Renal cortical epithelial cell (primary cell): Measurements from ENCODE around the gene PSMA8. TPM values are rescaled to one million over a fixed set of nuclear protein-coding genes. Genes with fewer than 3 reads are reported as not detected.
A peak's percentile ranks its signal among the peaks of the same experiment; 100 is the strongest.
"Not testable (repeated sequence)": the region's sequence is repeated elsewhere in the genome, so short reads cannot be mapped to it uniquely, and the experiment has no call there.

Experiments
- DNase-seq: peaks from one replicate; pipeline ENCODE4 v3.0.0-alpha.2; 2011; ENCODE audit warnings: low read depth
- total RNA-seq: library from RNA; depleted of rRNA; stranded (reverse); fragments of >200 nt; gene quantifications from 2 replicates; pipeline ENCODE4 v1.2.3, GENCODE V29; 2014

Gene PSMA8
- total RNA-seq, 1 donor from 2014 or later = not detected

- no peak for DNase-seq
These were observed 41.8 kb downstream of the PSMA8 start for GRCh38 chr18:26175481-26175880.

- DNase-seq = no peak
These were observed 42.5 kb downstream of the PSMA8 start for GRCh38 chr18:26176134-26176533.

DNA sequence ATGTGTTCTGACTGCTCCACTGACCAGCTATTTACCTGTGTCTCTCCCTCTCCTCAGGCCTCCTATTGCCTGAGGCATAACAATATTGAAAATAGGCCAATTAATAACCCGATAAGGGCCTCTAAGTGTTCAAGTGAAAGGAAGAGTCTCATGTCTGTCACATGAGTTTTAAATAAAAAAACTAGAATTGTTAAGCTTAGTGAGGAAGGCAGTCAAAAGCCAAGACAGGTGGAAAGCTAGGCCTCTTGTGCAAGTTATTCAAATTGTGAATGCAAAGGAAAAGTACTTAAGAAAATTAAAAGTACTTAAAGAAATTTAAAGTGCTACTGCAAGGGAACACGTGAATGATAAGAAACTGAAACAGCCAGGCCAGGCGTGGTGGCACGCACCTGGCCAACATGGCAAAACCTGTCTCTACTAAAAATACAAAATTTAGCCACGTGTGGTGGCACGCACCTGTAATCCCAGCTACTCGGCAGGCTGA, 47.7 kb downstream of the PSMA8 start:
- no peak for DNase-seq

DNA sequence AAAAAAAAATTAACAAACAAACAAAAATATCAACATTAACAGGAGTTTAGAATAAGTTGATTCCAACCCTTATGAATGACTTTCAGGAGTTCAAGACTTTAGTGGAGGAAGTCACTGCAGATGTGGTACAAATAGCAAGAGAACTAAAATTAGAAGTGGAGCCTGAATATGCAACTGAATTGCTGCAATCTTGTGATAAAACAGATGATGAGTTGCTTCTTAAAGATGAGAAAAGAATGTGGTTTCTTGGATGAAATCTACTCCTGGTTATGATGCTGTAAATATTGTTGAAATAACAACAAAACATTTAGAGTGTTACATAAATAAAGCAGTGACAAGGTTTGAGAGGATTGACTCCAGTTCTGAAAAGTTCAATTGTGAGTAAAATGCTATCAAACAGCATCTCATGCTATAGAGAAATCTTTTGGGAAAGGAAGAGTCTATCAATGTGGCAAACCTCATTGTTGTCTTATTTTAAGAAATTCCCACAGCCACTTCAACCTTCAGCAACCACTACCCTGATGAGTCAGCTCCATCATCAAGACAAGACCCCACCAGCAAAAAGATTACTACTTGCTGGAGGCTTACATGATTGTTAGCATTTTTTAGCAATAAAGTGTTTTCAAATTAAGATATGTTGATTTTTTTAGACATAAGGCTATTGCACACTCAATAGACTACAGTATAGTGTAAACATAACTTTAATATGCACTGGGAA, 49.9 kb downstream of the PSMA8 start:
- no peak for DNase-seq

- peak; percentile 34 for DNase-seq
These were observed 51.6 kb downstream of the PSMA8 start for GRCh38 chr18:26185267-26185666.

DNA sequence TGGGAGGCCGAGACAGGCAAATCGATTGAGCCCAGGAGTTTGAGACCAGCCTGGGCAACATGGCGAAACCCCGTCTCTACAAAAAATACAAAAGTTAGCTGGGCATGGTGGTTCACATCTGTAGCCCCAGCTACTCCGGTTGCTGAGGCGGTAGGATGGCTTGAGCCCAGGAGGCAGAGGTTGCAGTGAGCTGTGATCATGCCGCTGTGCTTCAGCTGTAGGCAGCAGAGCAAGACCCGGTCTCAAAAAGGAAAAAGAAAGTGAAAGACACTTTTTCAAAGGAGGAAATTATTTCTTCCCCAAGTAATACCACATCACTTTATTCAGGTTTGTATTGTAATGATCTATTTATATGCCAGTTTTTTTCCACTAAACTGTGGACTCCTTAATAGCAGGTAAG, 56.8 kb downstream of the PSMA8 start:
- DNase-seq = peak; percentile 22

DNA sequence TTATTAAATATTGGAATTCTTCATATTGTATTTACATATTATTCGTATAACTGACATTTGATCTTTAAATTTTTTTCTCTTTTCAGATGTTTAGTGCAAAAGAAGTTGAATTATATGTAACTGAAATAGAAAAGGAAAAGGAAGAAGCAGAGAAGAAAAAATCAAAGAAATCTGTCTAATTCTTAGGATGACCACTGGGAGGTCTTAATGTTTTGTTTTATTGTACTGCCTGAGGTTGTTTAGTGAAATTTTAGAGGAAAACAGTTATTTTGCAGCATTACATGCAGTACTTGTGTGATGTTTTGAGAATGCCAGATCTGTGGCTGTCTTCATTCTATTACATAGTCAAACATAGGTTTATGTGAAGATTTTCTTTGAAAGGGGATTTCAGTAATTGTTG, 58.6 kb downstream of the PSMA8 start:
- no peak for DNase-seq

DNA sequence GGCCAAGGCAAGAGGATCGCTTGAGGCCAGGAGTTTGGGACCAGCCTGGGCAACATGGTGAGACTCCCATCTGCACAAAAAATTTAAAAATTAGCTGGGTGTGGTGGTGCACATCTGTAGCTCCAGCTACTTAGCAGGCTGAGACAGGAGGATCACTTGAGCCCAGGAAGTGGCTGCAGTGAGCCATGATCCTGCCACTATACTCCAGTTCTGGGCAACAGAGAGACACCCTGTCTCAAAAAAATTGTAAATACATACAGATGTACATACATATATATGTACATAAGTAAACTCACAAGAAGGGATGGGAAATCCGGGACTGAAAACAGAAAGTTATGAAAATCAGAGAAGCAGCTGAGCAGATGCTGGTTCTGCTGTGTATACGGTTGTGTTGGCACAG, 62.9 kb downstream of the PSMA8 start:
- no peak for DNase-seq

DNA sequence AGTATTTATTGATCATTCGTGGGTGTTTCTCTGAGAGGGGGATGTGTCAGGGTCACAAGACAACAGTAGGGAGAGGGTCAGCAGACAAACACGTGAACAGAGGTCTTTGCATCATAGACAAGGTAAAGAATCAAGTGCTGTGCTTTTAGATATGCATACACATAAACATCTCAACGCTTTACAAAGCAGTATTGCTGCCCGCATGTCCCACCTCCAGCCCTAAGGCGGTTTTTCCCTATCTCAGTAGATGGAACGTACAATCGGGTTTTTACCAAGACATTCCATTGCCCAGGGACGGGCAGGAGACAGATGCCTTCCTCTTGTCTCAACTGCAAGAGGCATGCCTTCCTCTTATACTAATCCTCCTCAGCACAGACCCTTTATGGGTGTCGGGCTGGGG, 68.3 kb downstream of the PSMA8 start:
- DNase-seq = not testable (repeated sequence)

DNA sequence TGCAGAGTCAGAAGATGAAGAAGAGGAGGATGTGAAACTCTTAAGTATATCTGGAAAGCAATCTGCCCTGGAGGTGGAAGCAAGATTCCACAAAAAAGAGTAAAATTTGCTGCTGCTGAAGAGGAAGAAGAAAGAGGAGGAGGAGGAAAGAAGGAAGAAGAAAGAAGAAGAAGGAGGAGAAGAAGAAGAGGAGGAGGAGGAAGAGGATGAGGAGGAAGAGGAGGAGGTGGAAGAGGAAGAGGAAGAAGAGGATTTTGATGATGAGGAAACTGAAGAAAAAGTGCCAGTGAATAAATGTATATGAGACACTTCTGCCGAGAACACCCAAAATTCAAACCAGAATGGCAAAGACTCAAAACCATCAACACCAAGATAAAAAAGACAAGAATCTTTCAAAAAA, 71.6 kb downstream of the PSMA8 start:
- no peak for DNase-seq

GRCh38 chr18:26206488-26206887, 72.8 kb downstream of the PSMA8 start:
- DNase-seq = peak; percentile 53

DNA sequence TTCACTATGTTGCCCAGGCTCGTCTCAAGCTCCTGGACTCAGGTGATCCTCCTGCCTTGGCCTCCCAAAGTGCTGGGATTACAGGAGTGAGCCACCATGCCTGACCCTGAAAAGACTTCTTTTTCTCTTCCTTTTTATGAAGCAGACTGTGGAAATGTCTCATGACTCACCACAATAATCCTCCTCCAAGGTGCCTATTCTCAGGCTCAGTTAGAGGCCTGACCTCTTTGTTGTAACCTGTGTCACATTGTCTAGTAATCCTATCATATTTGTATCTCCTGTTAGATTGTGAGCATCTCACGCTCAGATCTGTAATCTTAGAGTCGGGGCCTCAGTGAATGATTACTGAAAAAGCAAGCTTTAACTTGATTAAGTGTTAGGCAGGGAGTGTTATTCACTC, 74.3 kb downstream of the PSMA8 start:
- no peak for DNase-seq

DNA sequence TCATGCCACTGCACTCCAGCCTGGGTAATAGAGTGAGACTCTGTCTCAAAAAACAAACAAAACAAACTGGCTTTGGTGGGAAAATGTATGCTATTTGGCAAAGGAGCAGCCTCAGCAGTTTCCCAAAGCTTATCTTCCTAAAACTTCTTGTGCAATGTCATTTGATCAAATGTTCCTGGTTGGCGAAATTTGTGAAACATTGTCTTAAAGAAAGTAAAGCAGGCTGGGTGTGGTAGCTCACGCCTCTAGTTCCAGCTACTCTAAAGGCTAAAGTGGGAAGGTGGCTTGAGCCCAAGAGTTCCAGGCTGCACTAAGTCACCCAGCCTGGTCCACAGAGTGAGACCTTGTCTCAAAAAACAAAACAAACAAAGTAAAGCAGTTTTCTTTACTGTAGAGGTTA, 75.3 kb downstream of the PSMA8 start:
- no peak for DNase-seq

- DNase-seq = no peak
These were observed 76.5 kb downstream of the PSMA8 start for GRCh38 chr18:26210147-26210546.

DNA sequence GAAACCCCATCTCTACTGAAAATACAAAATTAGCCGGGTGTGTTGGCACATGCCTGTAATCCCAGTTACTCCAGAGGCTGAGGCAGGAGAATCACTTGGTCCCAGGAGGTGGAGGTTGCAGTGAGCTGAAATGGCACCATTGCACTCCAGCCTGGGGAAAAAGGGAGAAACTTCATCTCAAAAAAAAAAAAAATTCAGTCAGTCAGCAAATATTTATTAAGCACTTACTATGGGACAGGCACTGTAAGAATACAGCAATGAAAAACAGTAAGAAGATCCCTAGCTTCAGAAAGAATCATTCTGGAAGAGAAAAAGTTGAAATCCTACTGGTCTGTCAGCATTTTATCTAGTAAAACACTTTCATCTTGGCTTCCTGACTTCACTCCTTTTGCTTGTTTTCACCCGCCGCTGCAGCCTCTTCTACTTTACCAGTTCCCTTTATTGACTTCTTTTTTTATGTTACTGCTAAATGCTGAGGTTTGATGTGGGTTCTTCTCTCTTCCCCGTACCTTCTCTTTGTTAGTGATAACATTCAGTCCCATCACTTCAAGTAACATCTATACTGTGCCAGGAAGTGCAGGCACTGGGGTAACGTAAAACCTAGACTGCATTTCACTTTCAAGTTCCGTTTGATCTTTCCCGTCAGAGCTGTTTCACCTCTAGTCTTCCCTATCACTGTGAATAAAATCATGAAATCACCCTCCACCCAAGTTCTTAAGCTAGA, 81.7 kb downstream of the PSMA8 start:
- DNase-seq = no peak

- no peak for DNase-seq
These were observed 91.5 kb downstream of the PSMA8 start for GRCh38 chr18:26225022-26225693.

GRCh38 chr18:26225915-26226228, 92.2 kb downstream of the PSMA8 start:
- DNase-seq = no peak

DNA sequence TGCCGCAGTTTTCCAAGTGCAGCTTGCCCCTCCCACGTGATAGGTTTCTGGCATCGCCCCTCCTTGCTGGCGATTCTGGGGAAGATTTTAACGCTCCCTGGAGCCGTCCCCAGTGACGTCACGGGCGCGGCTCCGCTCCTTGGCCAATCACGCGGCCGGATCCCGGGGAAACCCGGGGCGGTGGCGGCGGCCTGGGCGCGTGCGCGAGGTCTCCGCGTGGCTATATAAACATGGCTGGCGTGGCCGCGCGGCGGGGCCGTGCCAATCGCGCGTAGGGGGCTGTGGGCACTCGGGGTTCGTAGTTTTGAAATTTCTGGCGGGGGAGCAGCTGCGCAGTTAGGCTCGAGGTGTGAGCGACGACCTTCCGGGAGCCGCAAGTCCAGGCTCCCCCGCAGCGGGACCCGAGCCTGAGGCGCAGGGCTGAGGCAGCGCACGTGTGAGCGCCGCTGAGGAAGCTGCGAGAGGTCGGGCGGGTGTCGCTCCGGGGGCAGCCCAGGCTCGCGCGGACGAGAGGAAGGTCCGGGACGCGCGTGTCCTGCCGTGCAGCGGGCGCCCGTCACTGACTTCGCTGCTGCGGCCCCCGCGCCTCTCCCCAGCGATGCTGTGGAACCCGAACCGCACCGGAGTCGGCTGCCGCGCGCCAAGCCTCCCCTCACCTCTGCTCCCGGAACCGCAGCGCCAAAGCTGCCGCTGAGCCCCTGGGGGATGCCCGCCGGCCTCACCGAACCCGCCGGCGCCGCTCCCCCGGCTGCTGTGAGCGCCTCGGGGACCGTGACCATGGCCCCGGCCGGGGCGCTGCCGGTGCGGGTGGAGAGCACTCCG, 92.8 kb downstream of the PSMA8 start, which contains the start of gene TAF4B:
TSS of gene TAF4B (plus strand) at position 217 of the 822 bp plus-strand sequence. CDS start at position 706, 489 bp downstream.
- DNase-seq = peak; percentile 77

DNA sequence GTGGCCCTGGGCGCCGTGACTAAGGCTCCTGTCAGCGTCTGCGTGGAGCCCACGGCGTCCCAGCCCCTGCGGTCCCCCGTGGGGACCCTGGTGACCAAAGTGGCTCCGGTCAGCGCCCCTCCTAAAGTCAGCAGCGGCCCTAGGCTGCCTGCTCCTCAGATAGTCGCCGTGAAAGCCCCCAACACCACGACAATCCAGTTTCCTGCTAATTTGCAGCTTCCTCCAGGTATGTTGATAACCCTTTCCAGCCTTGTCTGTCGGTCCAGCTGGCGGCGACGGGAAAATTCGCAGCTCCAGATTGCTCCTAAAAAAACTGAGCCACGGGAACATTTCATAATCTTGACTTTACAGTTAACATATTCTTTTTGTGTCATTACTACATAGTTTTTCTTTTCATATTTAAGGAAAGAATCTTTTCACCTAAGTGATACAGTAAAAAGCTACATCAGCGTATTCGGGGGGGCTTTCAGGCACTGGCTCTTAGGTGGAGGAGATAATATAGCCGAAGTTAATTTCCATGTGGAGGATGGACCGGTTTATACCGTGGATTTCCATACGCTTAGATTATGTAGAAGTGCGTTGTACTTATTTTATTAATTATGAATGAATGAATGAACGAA, 93.5 kb downstream of the PSMA8 start:
- DNase-seq = no peak

GRCh38 chr18:26228562-26229260, 95.0 kb downstream of the PSMA8 start:
- no peak for DNase-seq

DNA sequence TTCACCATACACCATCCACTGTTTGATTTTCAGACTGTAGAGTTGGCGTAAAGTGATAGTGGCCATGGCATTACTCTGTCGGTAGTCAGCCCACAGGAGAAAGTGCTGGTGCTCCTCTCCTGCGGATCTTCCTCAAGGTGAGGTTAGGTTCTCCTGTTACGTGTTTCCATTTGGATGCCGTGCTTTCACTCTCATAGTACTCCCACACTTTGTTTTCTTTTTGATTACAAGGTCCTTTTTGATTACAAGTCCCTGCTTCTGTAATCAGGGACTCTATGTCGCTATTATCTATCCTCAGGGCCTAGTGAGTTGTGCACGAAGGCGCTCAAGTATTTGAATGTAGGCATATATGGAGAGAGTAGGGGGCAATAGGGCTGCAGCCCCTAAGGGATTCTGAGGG, 96.8 kb downstream of the PSMA8 start:
- no peak for DNase-seq
